ENCODE data around the gene LYPD6B.

LYPD6B gene

DNA sequence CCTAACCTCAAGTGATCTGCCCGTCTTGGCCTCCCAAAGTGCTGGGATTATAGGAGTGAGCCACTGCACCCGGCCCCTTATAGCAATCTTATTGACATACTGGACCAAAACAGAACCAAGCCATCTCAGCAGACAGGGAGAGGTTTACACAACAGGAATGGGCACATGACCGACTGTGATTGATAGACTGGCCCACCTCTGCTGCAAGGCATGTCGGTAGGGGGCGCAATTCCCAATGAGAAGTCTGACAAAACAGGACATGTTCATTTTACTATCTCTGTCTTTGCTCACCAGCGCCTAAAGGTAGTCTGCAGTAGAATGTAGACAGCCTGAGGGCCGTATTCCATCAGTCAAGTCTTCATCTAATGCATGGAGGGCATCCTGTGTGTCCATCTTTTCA is 2.0 kb downstream of the LYPD6B start:
- no peak for DNase-seq

- no peak for DNase-seq
Measured at GRCh38 chr2:149041482-149041881, 3.0 kb downstream of the LYPD6B start.

- no peak for DNase-seq
Measured at GRCh38 chr2:149042881-149043280, 4.4 kb downstream of the LYPD6B start.

DNA sequence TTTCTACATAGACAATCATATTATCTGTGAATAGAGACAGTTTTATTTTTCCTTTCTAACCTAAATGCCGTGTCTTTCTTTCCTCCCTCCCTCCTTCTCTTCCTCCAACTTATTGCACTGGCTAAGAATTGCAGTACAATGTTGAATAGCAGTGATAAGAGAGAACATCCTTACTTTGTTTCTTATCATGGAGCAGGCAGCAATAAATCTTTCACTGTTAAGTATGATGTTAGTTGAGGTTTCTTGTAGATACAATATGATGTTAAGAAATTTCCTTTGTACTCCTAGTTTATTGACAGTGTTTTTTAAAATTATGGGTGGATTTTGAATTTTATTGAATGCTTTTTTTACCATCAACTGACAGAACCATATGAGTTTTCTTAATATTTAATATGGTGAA is 6.0 kb downstream of the LYPD6B start:
- DNase-seq = no peak

DNA sequence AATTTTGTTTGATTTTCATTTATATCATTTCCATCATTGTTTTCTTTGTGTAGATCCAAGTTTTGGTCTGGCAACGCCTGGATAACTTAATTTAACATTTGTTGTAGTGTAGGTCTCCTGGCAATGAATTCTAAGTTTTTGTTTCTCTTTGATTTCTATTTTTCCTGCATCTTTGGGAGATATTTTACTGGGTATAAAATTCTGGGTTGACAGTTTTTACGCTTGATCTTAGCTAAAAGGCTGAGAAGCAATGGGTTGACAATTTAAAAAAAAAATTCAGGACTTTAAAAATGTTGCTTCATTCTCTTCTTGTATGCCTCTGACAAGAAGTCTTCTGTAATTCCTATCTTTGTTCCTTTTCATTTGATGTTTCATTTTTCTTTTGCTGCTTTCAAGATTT is 8.6 kb downstream of the LYPD6B start:
- DNase-seq = no peak

GRCh38 chr2:149049142-149049541 is 10.6 kb downstream of the LYPD6B start:
- no peak for DNase-seq

- no peak for DNase-seq
Measured at GRCh38 chr2:149050188-149050587, 11.7 kb downstream of the LYPD6B start.

DNA sequence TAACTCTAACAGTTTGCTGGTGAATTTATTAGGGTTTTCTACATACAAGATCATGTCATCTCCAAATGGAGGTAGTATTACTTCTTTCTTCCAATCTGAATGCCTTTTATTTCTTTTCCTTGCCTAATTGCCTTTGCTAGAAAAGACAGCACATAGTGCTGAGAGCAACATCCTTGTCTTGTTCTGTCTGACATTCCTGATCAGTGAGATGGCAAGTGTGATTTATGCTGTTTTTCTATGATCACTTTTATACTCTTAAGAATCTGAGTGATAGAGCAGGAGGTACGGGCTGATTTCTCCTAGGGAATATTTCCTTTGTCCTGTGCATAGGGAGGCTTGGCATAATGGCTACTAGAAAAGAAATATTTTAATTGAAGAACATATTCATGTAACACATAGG is 17.3 kb downstream of the LYPD6B start:
- DNase-seq = no peak

- no peak for DNase-seq
Measured at GRCh38 chr2:149056541-149057255, 18.2 kb downstream of the LYPD6B start.

DNA sequence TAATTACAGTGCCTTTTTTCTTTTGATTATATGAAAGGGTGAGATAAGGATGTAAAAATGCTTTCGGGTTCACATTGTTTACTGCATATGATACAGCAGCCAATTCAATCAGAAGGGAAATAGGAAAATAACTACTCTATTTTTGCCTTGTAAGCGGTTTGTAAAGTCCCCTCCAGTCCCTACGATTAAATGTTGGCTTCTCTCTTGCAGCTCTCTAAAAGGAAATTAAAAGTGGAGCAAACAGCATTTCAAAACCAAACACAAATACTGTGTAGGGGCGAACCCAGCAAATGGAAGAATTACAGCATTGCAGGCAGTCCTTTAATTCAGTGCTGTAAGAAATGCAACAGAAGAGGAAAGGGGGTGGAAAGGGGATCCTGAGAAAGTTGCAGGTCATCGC is 18.9 kb downstream of the LYPD6B start:
- no peak for DNase-seq

- DNase-seq = no peak
Measured at GRCh38 chr2:149058936-149059335, 20.4 kb downstream of the LYPD6B start.

GRCh38 chr2:149059822-149060221 is 21.3 kb downstream of the LYPD6B start:
- DNase-seq = no peak

DNA sequence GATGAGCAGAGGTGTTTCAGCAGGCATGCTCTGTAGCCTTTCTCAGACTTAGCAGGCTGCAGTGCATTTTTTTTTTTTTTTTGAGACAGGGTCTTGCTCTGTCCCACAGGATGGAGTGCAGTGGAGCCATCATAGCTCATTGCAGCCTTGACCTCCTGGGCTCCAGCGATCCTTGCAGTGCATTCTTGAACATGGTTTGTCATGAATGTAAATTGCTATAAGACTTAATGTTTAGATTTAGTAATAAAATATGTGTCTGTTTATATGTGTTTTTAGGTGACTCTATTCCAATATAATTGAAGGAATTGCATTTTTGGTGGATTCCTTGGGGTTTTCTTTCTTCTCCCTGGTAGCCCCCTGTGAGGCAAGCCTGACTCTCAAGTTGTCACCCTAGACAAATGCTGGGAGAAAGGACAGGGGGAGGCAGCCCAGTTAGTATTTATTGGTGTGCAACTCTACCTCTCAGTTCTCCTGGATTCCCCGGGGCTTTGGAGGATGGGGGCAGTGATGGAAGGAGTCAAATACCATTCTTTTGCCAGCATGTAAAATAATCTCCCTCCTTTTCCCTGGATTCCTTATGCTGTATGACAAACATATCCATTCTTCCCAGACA is 22.7 kb downstream of the LYPD6B start:
- DNase-seq = no peak

DNA sequence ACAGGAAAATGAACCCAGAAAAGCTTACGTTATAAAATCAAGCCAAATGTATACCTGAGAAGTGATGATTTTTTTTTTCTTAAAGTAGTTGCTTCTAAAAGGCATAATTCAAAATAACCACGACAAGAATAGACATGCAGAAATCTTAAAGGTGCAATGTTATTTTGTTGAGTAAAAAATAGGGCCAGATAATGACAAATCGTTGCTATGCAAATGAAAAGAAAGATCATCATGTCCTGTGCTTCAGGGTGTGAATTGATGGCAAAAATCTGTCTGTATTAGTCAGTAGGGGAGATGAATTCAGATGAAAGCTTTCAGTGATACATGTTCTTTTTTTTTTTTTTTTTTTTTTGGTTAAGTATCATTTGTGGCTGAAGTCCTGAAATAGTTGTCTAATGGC is 24.0 kb downstream of the LYPD6B start:
- DNase-seq = no peak

DNA sequence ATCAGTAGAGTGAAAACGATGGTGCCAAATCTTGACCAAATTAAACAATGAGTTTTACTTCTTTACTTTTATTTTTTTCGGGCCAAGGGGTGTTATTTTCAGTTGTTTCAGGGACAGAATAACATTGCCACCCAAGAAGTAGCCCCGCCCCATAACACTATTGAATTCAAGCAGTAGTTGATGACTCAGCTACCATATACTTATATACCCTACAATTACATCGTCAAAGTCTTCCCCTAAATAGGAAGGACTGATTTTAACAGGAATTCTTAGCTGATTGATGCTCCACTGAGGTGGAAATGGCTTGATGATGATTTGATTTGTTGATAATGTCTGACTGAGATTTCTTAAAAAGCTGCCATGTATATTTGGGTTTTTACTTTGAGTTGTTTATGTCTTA is 24.7 kb downstream of the LYPD6B start:
- DNase-seq = no peak

DNA sequence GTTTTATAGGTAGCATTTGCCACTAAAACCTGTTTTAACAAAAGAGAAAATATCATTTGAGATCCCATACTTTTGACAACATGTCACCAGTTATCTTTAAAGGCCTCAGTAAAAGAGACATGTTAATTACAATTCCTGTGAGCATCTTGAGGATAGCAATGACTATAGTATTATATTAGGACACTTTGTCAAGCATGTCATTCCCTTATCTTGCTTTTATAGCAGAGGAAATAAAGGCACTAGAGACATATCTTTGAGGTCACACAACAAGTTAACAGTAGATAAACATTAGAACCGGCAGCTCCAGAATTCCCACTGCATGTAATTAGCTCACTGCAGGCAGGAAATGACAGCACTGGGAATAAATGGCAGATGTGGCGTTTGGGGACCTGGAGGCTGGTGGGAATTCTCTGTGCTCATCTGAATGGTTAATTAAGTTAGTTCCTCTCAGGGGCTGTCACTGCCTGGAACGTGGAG is 25.9 kb downstream of the LYPD6B start:
- DNase-seq = no peak

DNA sequence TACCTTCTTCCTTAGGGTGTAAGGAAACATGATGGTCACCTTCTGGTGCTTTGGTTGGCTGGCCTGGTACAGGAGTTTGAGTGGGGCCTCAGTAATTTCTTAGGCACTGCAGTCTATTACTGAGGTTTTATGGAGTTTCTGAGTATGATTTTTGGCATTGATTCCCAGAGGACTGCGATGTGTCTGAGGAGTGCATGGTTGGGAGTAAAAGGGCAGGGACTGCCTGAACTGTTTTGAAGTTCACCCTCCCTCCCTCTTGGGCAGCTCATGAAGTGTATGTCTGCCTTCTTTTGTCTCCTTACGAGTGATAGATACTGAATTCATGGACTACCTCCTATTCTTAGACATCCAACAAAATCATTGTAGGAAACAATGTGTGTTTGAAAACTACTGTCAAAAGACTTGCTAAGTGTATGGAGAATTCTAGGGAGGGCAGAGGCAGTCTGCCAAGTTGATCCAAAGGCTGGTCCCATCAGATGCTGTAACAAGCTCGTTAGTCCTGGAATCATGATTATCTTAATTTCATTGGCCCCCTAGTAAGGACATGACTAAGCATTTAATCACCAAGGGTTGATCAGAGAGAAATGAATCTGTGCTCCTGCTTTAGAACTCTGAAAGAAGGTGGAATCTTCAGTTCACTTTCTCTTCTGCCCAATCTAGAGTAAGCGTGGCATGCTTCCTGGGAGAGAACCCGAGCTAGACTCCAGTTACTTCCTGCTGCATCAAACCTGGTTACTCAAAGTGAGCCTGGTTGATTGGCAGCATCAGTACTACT is 26.5 kb downstream of the LYPD6B start:
- no peak for DNase-seq

DNA sequence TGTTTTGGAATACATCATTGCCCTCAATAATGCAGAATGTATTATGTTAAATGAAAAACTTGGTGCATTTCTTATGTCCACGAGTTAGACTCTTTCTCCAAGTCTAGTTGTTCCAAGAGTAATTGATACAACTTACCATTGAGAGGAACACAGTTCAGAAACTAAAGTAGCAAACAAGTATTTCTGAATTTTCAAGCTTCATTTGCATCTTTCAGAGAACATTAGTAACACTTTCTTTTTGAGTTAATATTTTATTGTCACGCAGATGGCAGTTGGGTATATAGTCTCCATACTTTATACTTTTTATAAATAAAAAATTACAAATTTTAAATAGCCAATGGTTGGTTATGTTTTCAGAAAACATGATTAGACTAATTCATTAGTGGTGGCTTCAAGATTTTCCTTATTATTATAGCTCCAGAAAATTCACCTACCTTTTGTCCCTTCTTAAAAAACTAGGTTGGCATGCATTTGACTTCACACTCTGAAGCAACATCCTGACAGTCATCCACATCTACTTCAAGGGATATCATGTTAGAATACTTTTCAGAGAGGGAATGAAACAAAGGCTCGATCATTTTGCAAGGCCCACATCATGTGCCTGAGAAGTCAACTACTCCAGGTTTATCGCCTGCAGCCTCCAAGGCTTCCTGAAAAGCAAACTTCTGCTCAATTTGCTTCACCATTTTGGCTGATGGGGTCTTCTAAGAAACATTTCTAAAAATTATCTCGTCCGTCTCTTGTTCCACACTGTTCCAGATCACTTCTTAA is 29.9 kb downstream of the LYPD6B start:
- DNase-seq = no peak

GRCh38 chr2:149068996-149069888 is 30.7 kb downstream of the LYPD6B start:
- DNase-seq = no peak

DNA sequence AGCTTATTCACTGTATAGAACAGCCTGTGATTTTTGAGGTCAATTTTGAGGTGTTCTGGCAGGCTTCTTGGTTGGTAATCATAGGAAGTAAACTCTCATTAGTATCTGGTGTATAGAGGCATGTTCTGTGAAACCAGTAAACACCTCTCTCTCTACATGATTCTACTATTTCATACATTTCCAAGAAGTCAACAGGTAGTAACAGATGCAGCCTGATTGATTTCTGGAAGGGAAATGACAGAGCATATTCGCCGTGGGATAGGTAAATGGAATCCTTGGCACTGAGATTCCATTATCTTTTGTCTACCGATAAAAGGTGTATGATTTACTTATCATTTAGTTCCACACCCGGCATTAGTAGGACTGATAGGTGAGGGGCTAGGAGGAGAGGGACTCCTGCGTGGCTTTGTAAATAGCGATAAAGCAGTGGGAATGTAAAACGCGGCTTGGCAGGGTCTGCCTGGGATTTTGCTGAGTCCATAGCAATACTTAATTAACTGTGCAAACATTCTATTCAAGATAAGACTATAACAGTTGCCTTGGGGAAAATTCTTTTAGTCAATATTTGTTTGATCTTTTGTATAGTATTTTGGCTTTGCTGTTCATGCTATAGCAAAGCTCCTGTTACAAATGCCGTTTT is 32.3 kb downstream of the LYPD6B start:
- no peak for DNase-seq

DNA sequence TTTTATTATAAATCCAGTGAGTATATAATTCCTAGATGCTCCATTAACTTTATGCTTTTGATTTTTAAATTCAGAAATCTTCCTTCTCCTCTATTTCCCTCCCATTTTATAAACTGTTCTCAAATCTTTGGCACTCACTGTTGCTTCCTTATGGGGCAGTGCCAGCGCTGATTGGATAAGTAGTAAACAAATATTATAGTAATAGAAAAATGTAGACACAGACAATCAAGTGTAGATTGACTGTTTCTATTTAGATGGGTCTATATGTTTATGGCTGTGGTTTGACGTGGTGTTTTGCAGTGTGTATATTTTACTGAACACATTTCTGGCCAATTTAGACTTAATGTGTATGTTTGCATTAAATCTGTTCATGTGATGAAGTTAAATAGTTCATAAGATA is 36.6 kb downstream of the LYPD6B start:
- DNase-seq = no peak
